Renal cortex interstitium (tissue), 11 donors: ENCODE measurements around the gene PRKCD. TPM values are rescaled to one million over a fixed set of nuclear protein-coding genes. Genes with fewer than 3 reads are reported as not detected.

Experiments
- DNase-seq, 11 donors: peaks; one replicate each; pipeline ENCODE4 v3.0.0-alpha.2; 2013; ENCODE audit warnings: low read depth in 9 of 11, low spot score in 4 of 11; ENCODE audit errors: extremely low read depth in 1 of 11
- polyA plus RNA-seq, 3 donors: library from polyadenylated mRNA; unstranded; fragments of 120-200 nt; gene quantifications; one replicate each; pipeline ENCODE4 v1.2.1, GENCODE V29; 2013; ENCODE audit not compliant: insufficient read length in 3 of 3

Gene PRKCD
- polyA plus RNA-seq, 3 donors: 17.2 to 20.5 (median 20.4) TPM

DNA sequence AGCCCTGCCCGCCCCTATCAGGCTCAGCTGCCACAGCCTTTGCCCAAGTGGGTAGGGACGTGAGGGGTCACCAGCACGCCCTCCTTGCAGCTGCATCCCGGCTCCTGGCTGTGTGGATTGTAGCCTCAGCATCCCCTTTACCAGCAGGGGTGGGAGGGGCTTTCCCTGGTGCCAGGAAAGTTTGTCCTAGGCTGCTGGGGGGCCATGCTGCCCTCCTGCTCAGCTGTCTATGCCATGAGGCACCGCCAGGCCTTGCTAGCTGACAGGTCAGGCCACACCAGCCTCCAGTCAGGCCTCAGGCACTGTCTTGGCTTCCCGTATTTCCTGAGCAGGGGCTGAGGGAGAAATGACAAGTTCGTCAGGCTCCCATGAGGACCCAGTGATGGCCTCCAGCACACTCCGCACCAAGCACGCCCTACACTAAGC, 62.5 kb downstream of the PRKCD start:
- DNase-seq: no peak

- DNase-seq: no peak
Measured at GRCh38 chr3:53224026-53224425, 63.0 kb downstream of the PRKCD start.

DNA sequence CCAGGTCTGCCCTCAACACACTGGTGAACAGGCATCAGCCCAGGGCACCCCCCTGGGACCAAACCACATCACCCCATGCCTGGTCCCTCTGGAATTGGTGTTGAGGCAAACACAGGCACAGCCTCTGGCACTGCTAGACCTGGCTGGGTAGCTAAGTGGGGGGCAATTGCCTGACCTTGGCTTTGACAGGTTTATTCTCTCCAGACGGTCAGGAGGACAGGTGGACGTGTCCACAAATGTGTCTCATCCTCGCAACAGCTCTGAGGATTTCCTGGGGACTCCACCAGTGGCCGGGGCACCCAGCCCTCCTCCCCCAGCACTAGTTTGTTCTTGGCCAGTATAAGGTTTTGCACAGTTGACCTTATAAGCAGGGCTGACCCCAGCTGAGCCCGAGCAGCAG, 63.5 kb downstream of the PRKCD start:
- no peak for DNase-seq

DNA sequence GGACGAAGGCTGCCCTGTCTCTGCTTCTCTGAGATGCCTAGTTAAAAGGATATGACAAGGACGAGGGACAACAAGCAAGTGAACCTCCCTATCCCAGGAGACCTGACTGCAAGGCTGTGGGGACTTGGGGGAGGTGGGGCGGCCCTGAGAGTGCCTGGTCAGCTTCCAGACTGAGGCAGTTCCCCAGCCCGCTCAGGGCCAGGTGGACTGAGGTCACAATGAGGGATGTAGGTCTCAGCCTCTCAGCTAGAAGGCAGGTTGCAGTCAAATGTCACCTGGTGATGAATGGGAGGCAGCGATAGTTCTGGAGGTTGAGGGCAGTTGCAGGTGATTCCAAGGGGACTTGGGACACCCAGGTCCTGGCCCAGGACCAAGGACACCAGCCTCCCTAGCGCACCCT, 64.2 kb downstream of the PRKCD start:
- DNase-seq: no peak

DNA sequence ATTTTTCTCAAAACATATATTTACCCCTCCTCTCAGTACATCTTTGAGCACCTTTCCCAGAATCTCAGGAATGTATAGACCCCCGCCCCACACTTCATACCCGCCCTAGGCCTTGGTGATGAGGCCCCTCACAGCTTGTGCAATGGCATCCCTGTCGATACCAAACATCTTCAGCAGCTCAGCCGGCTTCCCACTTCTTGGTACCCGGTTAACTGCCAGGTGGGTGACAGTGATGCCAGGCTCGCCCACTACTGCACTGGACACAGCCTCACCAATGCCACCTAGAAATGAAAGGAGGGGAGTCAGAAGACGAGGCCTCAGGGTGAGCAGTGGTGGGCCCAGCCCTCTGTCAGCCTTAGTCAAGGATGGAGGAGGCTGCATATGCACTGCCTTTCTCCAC, 64.6 kb downstream of the PRKCD start:
- DNase-seq: no peak

GRCh38 chr3:53226142-53226840, 65.3 kb downstream of the PRKCD start:
- no peak for DNase-seq

- no peak for DNase-seq
Measured at GRCh38 chr3:53226841-53227407, 65.9 kb downstream of the PRKCD start.

DNA sequence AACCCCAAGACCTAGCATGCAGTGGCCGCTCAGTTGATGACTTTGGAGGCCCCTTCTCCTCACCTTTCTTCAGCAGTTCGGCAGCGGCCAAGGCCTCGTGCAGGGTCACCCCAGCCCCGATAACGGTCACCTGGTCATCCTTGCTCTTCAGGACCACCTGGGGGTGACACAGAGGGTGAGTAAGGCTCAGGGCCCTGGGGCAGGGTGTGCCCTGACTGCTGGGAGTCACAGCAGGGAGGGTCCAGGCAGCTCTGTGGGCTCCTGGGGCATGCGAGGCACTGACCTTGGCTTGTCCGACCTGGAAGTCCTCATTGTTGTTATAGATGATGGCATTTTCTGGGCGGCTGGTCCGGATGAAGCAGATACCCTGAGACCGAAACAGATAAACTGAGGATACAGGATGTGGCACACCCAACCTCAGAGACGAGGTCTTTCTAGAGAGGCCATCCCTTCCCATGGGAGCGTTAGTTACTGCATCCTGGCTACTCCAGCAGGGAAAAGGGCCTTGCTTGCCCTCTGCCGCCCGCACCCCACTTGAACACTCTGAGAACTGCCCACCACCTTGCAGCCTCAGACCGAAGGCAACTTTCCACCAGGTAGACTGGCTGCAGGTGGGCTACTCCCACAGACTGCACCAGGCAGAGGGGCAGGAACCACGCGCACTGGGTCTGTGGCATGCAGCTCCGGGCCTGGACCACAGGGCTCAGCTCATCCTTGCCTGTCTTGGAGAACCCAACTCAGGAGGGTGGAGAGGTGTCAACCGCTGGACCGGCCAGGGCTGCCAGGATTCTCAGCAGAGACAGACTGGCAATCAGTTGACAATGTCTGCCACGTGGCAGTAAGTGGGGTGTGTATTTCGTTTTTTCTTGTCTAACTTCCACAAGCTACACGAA, 67.2 kb downstream of the PRKCD start:
- DNase-seq: no peak

DNA sequence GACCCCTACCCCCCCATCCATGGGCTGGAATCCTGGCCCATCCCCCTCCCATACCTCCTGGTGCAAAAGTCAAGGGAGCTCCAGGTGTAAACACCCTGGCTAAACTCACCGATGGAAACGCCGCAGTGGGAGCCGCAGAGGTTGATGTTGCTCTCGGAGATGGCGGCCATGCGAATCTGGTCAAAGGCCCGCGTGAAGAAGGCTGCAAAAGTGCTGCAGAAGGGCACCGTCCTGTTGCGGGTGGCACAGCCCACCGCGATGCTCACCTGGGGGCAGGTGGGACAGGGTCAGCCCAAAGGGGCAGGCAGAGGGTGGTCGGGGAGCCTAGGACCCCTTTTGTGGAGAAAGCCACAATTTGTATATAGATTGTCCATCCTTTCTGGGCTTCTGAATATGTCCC, 68.2 kb downstream of the PRKCD start:
- DNase-seq: no peak

- DNase-seq: no peak
Measured at GRCh38 chr3:53229606-53230005, 68.6 kb downstream of the PRKCD start.

DNA sequence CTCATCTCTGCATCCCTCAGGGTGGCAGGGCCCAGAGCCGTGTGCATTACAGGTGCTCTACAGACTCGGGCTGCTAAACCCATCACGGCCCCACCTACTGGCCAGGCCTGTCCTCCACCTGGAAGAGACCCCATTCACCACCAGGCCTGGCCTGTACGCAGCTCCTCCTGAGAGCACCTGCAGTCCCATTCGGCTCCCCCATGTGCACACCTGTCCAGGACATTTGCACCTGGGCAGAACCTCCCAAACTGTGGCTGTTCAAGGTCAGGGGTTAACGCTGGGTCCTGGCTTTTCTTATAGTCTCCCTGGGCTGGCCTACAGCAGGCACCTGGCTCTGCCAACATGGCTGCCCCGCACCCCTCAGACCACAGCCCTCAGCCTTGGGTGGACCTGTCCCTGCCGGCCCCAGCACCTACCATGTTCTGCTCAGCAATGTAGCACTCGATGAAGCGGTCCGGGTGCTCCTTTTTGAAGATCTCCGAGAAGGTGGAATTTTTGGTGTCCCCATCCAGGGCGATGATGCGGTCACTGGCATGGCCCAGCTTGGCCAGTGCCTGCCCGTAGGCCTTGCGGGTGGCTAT, 69.1 kb downstream of the PRKCD start:
- DNase-seq: no peak

GRCh38 chr3:53230789-53231188, 69.8 kb downstream of the PRKCD start:
- no peak for DNase-seq

- no peak for DNase-seq
Measured at GRCh38 chr3:53231532-53232511, 70.8 kb downstream of the PRKCD start.

DNA sequence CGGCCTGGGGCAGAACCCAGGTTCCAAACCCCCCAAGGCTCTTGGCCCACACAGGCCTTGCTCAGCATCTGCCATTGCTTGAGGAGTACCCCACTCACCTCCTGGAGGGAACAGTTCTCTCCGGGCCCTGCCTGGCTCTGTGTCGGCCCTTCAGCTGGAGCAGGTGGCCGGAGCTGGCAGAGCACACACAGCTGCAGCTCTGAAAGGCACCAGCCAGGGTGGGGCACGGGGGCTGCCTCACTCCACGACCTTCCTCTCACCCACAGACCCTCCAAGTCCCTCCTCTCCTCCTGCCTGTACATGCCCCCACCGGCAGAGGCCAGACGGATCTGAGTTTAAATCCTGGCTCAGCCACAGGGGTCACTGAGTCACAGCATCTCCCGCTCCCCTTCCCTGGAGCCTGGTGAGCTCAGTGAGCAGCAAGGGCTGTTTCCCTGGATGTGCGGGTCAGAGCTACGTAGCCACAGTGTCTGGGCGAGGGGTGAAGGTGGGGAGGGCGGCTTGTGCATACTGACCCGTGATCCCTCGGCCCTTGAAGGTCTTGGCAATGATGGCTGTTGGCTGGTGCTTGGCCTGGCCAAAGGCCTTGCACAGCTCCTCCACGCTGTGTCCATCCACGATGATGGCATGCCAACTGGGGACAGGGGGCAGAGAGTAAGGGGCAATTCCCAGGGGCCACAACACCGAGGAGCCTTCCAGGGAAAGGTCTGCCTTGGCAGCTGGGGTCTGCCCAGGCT, 71.8 kb downstream of the PRKCD start:
- no peak for DNase-seq

DNA sequence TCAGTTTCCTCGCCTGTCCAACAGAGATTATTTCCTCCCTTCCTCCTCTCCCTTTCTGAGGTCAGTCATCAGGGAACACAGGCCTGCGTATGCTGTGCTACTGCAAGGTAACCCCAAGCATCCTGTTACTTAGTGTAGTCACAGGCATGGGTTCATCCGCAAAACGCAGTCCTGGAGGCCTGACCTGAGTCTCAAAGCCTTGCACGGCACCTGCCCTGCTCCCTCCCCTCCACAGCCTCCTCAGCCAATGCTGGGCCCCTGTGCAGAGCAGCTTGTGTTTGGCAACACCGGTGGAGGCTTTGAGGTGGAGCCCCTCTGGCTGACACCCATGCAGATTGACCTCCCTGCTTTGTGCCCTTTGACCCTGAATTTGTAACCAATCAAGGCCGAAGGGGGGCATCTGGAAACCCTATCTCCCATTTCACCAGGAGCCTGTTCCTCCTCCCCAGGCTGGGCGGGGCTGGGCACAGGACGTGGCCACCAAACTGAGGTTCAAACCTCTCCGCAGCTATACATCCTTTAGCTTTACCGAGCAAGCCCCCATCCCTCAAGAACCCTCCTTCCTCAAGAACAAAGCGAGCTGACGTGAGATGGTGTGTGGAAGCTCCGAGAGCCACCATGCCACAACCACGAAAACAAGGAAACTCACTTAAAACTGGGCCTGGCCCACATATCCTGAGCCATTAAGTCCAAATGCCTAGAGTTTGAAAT, 73.3 kb downstream of the PRKCD start:
- DNase-seq: no peak

GRCh38 chr3:53234841-53235232, 73.8 kb downstream of the PRKCD start:
- no peak for DNase-seq

DNA sequence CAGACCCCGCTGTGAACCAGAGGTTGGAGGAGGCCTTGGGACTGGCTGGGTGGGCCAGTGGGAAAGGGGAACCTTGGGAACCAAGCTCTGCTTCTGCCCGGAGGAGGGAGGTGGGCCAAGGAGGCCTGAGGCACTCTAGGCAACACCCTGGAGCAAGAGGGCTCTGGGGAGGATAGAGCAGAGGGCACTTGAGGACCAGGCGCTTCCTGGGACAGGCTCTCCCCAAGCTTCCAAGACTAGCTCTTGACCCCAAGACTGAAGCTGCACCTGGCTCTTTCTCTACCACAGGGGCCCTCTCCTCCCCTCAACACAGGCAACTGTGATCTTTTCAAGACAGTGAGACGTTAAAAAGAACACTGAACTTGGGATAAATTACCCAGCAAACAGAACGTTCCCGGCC, 74.5 kb downstream of the PRKCD start:
- no peak for DNase-seq
